Fibroblast of lung (primary cell): ENCODE results near the gene GNLY. TPM values are rescaled to one million over a fixed set of nuclear protein-coding genes. Genes with fewer than 3 reads are reported as not detected.
A peak's percentile ranks its signal among the peaks of the same experiment; 100 is the strongest.

Experiments used
- DNase-seq, 2 donors: peaks; one replicate each; pipeline versions ENCODE4 v3.0.0 to v3.0.0-alpha.2; 2010; ENCODE audit warnings: low read depth in 2 of 2
- H2AFZ ChIP-seq: 2 replicates; pipeline ENCODE4 v1.5.1; 2012; ENCODE audit warnings: low read length, control low read depth, inconsistent platforms
- H3K27ac ChIP-seq: 2 replicates; pipeline ENCODE4 v1.5.1; 2011; ENCODE audit warnings: low read length, control low read depth; ENCODE audit not compliant: insufficient read depth
- H3K27me3 ChIP-seq: 2 replicates; pipeline ENCODE4 v1.5.1; 2011; ENCODE audit warnings: mild to moderate bottlenecking, low read length; ENCODE audit not compliant: control insufficient read depth, insufficient read depth
- H3K36me3 ChIP-seq: 2 replicates; pipeline ENCODE4 v1.5.1; 2011; ENCODE audit warnings: low read length; ENCODE audit not compliant: control insufficient read depth, insufficient read depth
- H3K4me1 ChIP-seq: 2 replicates; pipeline ENCODE4 v1.5.1; 2011; ENCODE audit warnings: low read length; ENCODE audit not compliant: control insufficient read depth, insufficient read depth; ENCODE audit errors: extremely low read depth
- H3K4me2 ChIP-seq: 2 replicates; pipeline ENCODE4 v1.5.1; 2011; ENCODE audit warnings: low read length, control low read depth; ENCODE audit not compliant: insufficient read depth; ENCODE audit errors: extremely low read depth
- H3K4me3 ChIP-seq, 4 experiments: fragments of 200-600 bp in 1 of 4; sonication (generic) in 1 of 4; replicated peaks in 1 of 4; 2 replicates each; pipeline ENCODE4 v1.5.1; 2011 to 2016; ENCODE audit warnings: low read length in 4 of 4, low read depth in 3 of 4, mild to moderate bottlenecking in 3 of 4, control low read depth in 2 of 4, inconsistent platforms in 1 of 4, mixed read lengths in 1 of 4; ENCODE audit not compliant: insufficient read depth in 1 of 4; ENCODE audit errors: control extremely low read depth in 1 of 4
- H3K79me2 ChIP-seq: 2 replicates; pipeline ENCODE4 v1.5.1; 2012; ENCODE audit warnings: mild to moderate bottlenecking, low read length, inconsistent platforms; ENCODE audit not compliant: control insufficient read depth, insufficient read depth
- H3K9ac ChIP-seq: 2 replicates; pipeline ENCODE4 v1.5.1; 2011; ENCODE audit warnings: mild to moderate bottlenecking, low read length, control low read depth; ENCODE audit not compliant: insufficient read depth
- H3K9me3 ChIP-seq: 2 replicates; pipeline ENCODE4 v1.5.1; 2012; ENCODE audit warnings: low read depth, low read length; ENCODE audit not compliant: control insufficient read depth, insufficient read depth
- H4K20me1 ChIP-seq: 2 replicates; pipeline ENCODE4 v1.5.1; 2011; ENCODE audit warnings: low read length; ENCODE audit not compliant: control insufficient read depth, insufficient read depth; ENCODE audit errors: extremely low read depth
- CTCF ChIP-seq, 2 donors: IDR thresholded peaks in 1 of 2; conservative IDR thresholded peaks in 1 of 2; 1 replicate in 1 of 2; 2 replicates in 1 of 2; pipeline ENCODE4 v1.5.1; 2011 to 2012; ENCODE audit warnings: low read length in 2 of 2, control low read depth in 1 of 2, inconsistent platforms in 1 of 2, low read depth in 1 of 2, mild to moderate bottlenecking in 1 of 2
- EZH2 ChIP-seq: IDR thresholded peaks from 2 replicates; pipeline ENCODE4 v1.5.1; 2012; ENCODE audit warnings: low read length, control low read depth, mild to moderate bottlenecking; ENCODE audit errors: missing control alignments
- polyA plus RNA-seq, 2 donors: library from polyadenylated mRNA; depleted of rRNA in 1 of 2; stranded (reverse) in 1 of 2; unstranded in 1 of 2; fragments of >200 nt; gene quantifications; 2 replicates each; pipeline ENCODE4 v1.2.1, GENCODE V29; 2011 to 2012; ENCODE audit warnings: missing spikeins in 1 of 2
- total RNA-seq: library from RNA; depleted of rRNA; stranded (reverse); fragments of >200 nt; gene quantifications from 2 replicates; pipeline ENCODE4 v1.2.1, GENCODE V29; 2014

The GNLY gene
- total and polyA plus RNA-seq, 2 donors (not counting 1 experiment from before 2014, with no cell fraction given) = under 0.01 TPM; not detected in 1

GRCh38 chr2:85737961-85738360 lies 43.8 kb downstream of the GNLY start:
- Histone ChIP-seq H3K27ac (peak overlapping the region; percentile 72), H3K9me3 (no peaks in the 10 kb centered on the region), H4K20me1 (no peaks in the 10 kb centered on the region), H3K79me2 (no peaks in the 10 kb centered on the region), H3K4me3 (no peak overlapping the region), H3K36me3 (no peaks in the 10 kb centered on the region), H3K27me3 (no peaks in the 10 kb centered on the region), H3K9ac (no peak overlapping the region), H3K4me2 (no peak overlapping the region), H2AFZ (no peak overlapping the region), H3K4me1 (peaks cover 29% of the 10 kb centered on the region)
- peak in 1 of 2 donors; percentile 81 for DNase-seq
- TF ChIP-seq CTCF (conservative IDR thresholded peaks at IDR 0.05 in 1 of 2, IDR thresholded peaks at IDR 0.05 in 1 of 2; ENCODE audit: low read depth in 1 of 2, low read length in 2 of 2) (no peak), EZH2 (no peak)

DNA sequence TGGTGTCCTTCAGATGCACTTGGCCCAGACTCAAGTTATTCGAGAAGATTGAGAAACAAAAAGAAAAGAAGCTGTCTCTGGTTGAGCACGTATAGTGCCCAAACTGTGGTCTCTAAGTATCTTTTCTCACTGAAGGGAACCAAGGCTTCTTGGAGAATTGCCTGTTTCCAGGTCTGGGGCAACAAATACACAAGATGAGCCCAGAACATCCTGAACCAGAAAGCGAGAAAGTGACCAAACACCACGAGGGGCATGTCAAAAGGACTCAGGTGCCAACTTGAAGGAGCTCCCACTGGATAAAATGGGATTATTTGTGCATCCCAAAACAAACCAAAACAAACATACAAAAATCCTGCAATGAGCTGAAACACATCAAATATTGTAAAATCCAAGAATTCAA lies 46.0 kb downstream of the GNLY start:
- no peaks in the 10 kb centered on the region for H3K36me3 ChIP-seq
- DNase-seq = no peak
- H3K9ac ChIP-seq = no peak overlapping the region
- H3K79me2 ChIP-seq = no peaks in the 10 kb centered on the region
- H3K4me1 ChIP-seq = peaks cover 48% of the 10 kb centered on the region
- no peaks in the 10 kb centered on the region for H4K20me1 ChIP-seq
- TF ChIP-seq CTCF (conservative IDR thresholded peaks at IDR 0.05 in 1 of 2, IDR thresholded peaks at IDR 0.05 in 1 of 2; ENCODE audit: low read depth in 1 of 2, low read length in 2 of 2) (no peak), EZH2 (no peak)
- no peak overlapping the region for H3K27ac ChIP-seq
- H3K27me3 ChIP-seq = no peaks in the 10 kb centered on the region
- no peak overlapping the region for H3K4me3 ChIP-seq
- no peak overlapping the region for H2AFZ ChIP-seq
- no peaks in the 10 kb centered on the region for H3K9me3 ChIP-seq
- H3K4me2 ChIP-seq = no peak overlapping the region

DNA sequence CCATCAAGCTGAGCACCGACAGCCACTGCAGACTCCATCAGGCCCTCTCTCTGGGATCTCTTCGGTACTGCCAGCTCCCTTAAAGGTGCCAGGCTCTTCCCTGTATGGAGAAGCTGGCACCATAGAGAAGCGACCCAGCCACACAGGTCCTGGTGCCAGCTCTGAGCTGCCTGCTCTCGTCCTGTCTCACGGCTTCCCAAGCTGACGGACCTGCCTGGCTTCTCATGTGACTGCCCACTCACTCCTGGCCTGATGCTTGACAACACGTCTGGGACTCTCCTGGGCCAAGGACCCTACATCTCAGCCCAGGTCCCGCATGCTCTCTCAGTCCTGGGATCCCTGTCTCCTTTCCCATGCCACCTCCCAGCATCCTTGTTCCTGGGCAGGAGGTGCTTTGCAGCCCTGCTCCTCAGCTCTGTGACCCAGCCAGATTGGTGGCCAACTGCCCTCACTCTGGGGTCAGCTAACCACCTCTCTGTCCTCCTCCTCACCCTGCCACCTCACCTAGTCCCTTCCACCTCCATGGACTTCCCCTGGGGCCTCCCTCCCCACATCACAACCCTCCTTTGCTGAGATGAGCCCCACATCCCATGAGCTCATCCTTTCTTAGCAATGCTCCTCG lies 47.2 kb downstream of the GNLY start:
- no peak overlapping the region for H2AFZ ChIP-seq
- TF ChIP-seq CTCF (conservative IDR thresholded peaks at IDR 0.05 in 1 of 2, IDR thresholded peaks at IDR 0.05 in 1 of 2; ENCODE audit: low read depth in 1 of 2, low read length in 2 of 2) (no peak), EZH2 (no peak)
- peak overlapping the region; percentile 83 for H3K27ac ChIP-seq
- peak overlapping the region; percentile 51 for H3K4me2 ChIP-seq
- no peaks in the 10 kb centered on the region for H3K79me2 ChIP-seq
- DNase-seq = no peak
- H3K9ac ChIP-seq = peak overlapping the region; percentile 63
- peaks cover 51% of the 10 kb centered on the region for H3K4me1 ChIP-seq
- H4K20me1 ChIP-seq = no peaks in the 10 kb centered on the region
- H3K9me3 ChIP-seq = no peaks in the 10 kb centered on the region
- H3K4me3 ChIP-seq = no peak overlapping the region
- no peaks in the 10 kb centered on the region for H3K36me3 ChIP-seq
- no peaks in the 10 kb centered on the region for H3K27me3 ChIP-seq
